IMR-90 (cell line): ENCODE results near the gene ZDHHC14. TPM values are rescaled to one million over a fixed set of nuclear protein-coding genes. Genes with fewer than 3 reads are reported as not detected.

Experiments
- ATAC-seq: fragments of 200-7000 bp; cut with Tn5 transposase; 2 replicates; pipeline ENCODE4 v1.9.1; 2020; ENCODE audit warnings: low read depth, mild to moderate bottlenecking, moderate library complexity
- BruUV-seq: library from RNA; stranded (reverse); fragments of 400-500 nt; replicated peaks from 2 replicates; lab custom pipeline; 2021; lab: Mats Ljungman, UMichigan
- CTCF ChIA-PET: fragments of 300-600 bp; formaldehyde crosslinking; extraction: SDS; loops from one replicate; lab custom pipeline; 2021; ENCODE audit warnings: antibody characterized with exemption; lab: Yijun Ruan, JAX
- POLR2A ChIA-PET: fragments of 300-600 bp; sonication (Branson Sonifier 250); formaldehyde crosslinking; loops from one replicate; lab custom pipeline; 2022; ENCODE audit warnings: antibody characterized with exemption; ENCODE audit not compliant: unreplicated experiment; lab: Charles Lee
- DNase-seq: peaks from one replicate; pipeline ENCODE4 v3.0.0; 2013
- H2AFZ ChIP-seq: replicated peaks from 2 replicates; pipeline ENCODE3; 2013; ENCODE audit warnings: low read length, mild to moderate bottlenecking; ENCODE audit not compliant: poor library complexity
- H2AK5ac ChIP-seq: 2 replicates; pipeline ENCODE4 v1.6.1; 2013; ENCODE audit warnings: low read depth, low read length, inconsistent platforms
- H2AK9ac ChIP-seq: replicated peaks from 2 replicates; pipeline ENCODE3; 2013; ENCODE audit warnings: mild to moderate bottlenecking, low read depth, low read length, moderate library complexity; ENCODE audit not compliant: poor library complexity
- H2BK120ac ChIP-seq: 2 replicates; pipeline ENCODE4 v1.6.1; 2013; ENCODE audit warnings: low read depth, low read length, inconsistent platforms
- H2BK15ac ChIP-seq: 3 replicates; pipeline ENCODE4 v1.6.1; 2013; ENCODE audit warnings: low read depth, low read length, inconsistent platforms
- H2BK20ac ChIP-seq: 2 replicates; pipeline ENCODE4 v1.6.1; 2013; ENCODE audit warnings: low read depth, mild to moderate bottlenecking, inconsistent platforms, low read length, moderate library complexity
- H2BK5ac ChIP-seq: 2 replicates; pipeline ENCODE4 v1.6.1; 2013; ENCODE audit warnings: mild to moderate bottlenecking, low read depth, low read length, inconsistent platforms; ENCODE audit not compliant: poor library complexity, severe bottlenecking
- H3K14ac ChIP-seq: replicated peaks from 2 replicates; pipeline ENCODE4 v1.6.1; 2013; ENCODE audit warnings: low read depth, low read length, inconsistent platforms
- H3K18ac ChIP-seq: 2 replicates; pipeline ENCODE4 v1.6.1; 2013; ENCODE audit warnings: low read depth, low read length, control low read depth
- H3K23ac ChIP-seq: 2 replicates; pipeline ENCODE4 v1.6.1; 2013; ENCODE audit warnings: low read depth, low read length, inconsistent platforms
- H3K27ac ChIP-seq: 2 replicates; pipeline ENCODE4 v1.5.1; 2013; ENCODE audit warnings: mild to moderate bottlenecking, control low read depth, low read length; ENCODE audit not compliant: insufficient read depth
- H3K27me3 ChIP-seq: 2 replicates; pipeline ENCODE4 v1.6.1; 2013; ENCODE audit warnings: low read length; ENCODE audit not compliant: control insufficient read depth, insufficient read depth
- H3K36me3 ChIP-seq: 2 replicates; pipeline ENCODE4 v1.6.1; 2013; ENCODE audit warnings: low read length, mixed read lengths; ENCODE audit not compliant: control insufficient read depth, insufficient read depth
- H3K4ac ChIP-seq: 2 replicates; pipeline ENCODE4 v1.6.1; 2013; ENCODE audit warnings: low read depth, low read length, inconsistent platforms
- H3K4me1 ChIP-seq: 2 replicates; pipeline ENCODE4 v1.6.1; 2013; ENCODE audit warnings: low read length, mixed read lengths; ENCODE audit not compliant: control insufficient read depth, insufficient read depth
- H3K4me2 ChIP-seq: 2 replicates; pipeline ENCODE4 v1.6.1; 2013; ENCODE audit warnings: low read depth, mild to moderate bottlenecking, control low read depth, low read length, moderate library complexity
- H3K4me3 ChIP-seq: 2 replicates; pipeline ENCODE4 v1.5.1; 2013; ENCODE audit warnings: low read depth, mild to moderate bottlenecking, control low read depth, low read length, moderate library complexity; ENCODE audit not compliant: insufficient read depth
- H3K56ac ChIP-seq: 2 replicates; pipeline ENCODE4 v1.6.1; 2013; ENCODE audit warnings: low read length, inconsistent platforms; ENCODE audit not compliant: insufficient read depth; ENCODE audit errors: extremely low read depth
- H3K79me1 ChIP-seq, 2 experiments: 2 replicates each; pipeline ENCODE4 v1.6.1; 2013; ENCODE audit warnings: low read length in 2 of 2, inconsistent platforms in 1 of 2, low read depth in 1 of 2
- H3K9ac ChIP-seq: 2 replicates; pipeline ENCODE4 v1.6.1; 2013; ENCODE audit warnings: low read depth, low read length, control low read depth
- H3K9me1 ChIP-seq: 2 replicates; pipeline ENCODE4 v1.6.1; 2013; ENCODE audit warnings: low read length, inconsistent platforms; ENCODE audit not compliant: insufficient read depth
- H3K9me3 ChIP-seq: 2 replicates; pipeline ENCODE4 v1.6.1; 2013; ENCODE audit warnings: low read length; ENCODE audit not compliant: control insufficient read depth, insufficient read depth
- H4K20me1 ChIP-seq: 2 replicates; pipeline ENCODE4 v1.6.1; 2013; ENCODE audit warnings: low read length, inconsistent platforms; ENCODE audit not compliant: insufficient read depth
- H4K5ac ChIP-seq: 2 replicates; pipeline ENCODE4 v1.6.1; 2013; ENCODE audit warnings: mild to moderate bottlenecking, low read depth, low read length, control low read depth
- H4K8ac ChIP-seq, 2 experiments: 2 replicates each; pipeline ENCODE4 v1.6.1; 2013; ENCODE audit warnings: low read depth in 2 of 2, low read length in 2 of 2, control low read depth in 1 of 2, inconsistent platforms in 1 of 2
- H4K91ac ChIP-seq: 2 replicates; pipeline ENCODE4 v1.6.1; 2013; ENCODE audit warnings: low read depth, low read length, inconsistent platforms; ENCODE audit not compliant: insufficient read depth
- CHD1 ChIP-seq: IDR thresholded peaks from 2 replicates; pipeline ENCODE4 v1.6.1; 2012; ENCODE audit warnings: low read depth, low read length, improper control_type of control experiment
- POLR2A ChIP-seq: IDR thresholded peaks from 2 replicates; pipeline ENCODE4 v1.6.1; 2012; ENCODE audit warnings: mild to moderate bottlenecking, low read depth, low read length
- RCOR1 ChIP-seq: IDR thresholded peaks from 2 replicates; pipeline ENCODE4 v1.6.1; 2012; ENCODE audit warnings: mild to moderate bottlenecking, low read length, improper control_type of control experiment; ENCODE audit not compliant: insufficient replicate concordance
- WGBS, 2 experiments: methylation state at CpG; one replicate each; pipeline versions ENCODE4 v1.1.5 to v1.1.7; 2013; ENCODE audit warnings: missing lambda C conversion rate in 2 of 2; ENCODE audit not compliant: insufficient read length in 1 of 2; ENCODE audit errors: extremely low coverage in 2 of 2; 5-methylcytosine and 5-hydroxymethylcytosine counted together
- dilution Hi-C: fragments of 300-500 bp; cut with HindIII; formaldehyde crosslinking; loops from one replicate; pipeline ENCODE4 v1.14.3; 2018; ENCODE audit warnings: low sequenced_read_pairs; ENCODE audit not compliant: unreplicated experiment
- in situ Hi-C: fragments of 300-500 bp; cut with MboI; formaldehyde crosslinking; loops from 3 replicates; pipeline ENCODE4 v1.14.3; 2019; ENCODE audit warnings: low sequenced_read_pairs, inconsistent platforms, mixed read lengths
- intact Hi-C: fragments of 100-400 bp; cut with micrococcal nuclease; formaldehyde crosslinking; loops from 2 replicates; pipeline ENCODE4 v1.10.0; 2022
- polyA plus RNA-seq, 3 experiments: library from polyadenylated mRNA; depleted of rRNA; stranded (reverse); fragments of >200 nt; gene quantifications; 2 replicates each; pipeline ENCODE4 v1.2.3, GENCODE V29; 2012; ENCODE audit warnings: low replicate concordance in 1 of 3
- total RNA-seq: library from RNA; depleted of rRNA; stranded (reverse); fragments of >200 nt; gene quantifications from 2 replicates; pipeline ENCODE4 v1.2.3, GENCODE V29; 2012

Gene ZDHHC14
- total and polyA plus RNA-seq, 2 of the 4 experiments (the other 2 are of a cell fraction): 0.90 to 2.0 TPM

DNA sequence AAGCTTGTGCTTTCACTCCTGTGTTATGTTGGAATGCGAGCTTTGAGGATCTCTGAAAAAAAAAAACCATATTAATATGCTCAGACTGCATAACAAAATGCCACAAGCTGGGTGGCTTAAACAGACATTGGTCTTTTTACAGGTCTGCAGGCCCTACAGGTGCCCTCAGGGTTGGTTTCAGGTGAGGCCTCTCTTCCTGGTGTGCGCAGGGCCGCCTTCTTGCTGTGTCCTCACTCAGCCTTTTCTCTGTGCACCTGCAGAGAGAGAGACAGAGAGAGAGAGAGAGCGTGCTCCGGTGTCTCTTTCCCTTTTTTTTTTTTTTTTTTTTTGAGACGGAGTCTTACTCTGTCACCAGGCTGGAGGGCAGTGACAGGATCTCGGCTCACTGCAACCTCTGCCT, 327.9 kb downstream of the ZDHHC14 start:
- no peak overlapping the region for H3K4ac ChIP-seq
- intact Hi-C loops (no loop called here), in situ Hi-C loops (no loop called here), dilution Hi-C loops (no loop called here)
- no peak overlapping the region for H2BK5ac ChIP-seq
- POLR2A ChIA-PET: no interaction called here
- no peak overlapping the region for H2BK15ac ChIP-seq
- H3K18ac ChIP-seq: no peak overlapping the region
- H4K91ac ChIP-seq: no peak overlapping the region
- H3K36me3 ChIP-seq: no peaks in the 10 kb centered on the region
- CTCF ChIA-PET: interaction anchor here (0.7 kb wide), 1 partner anchor 184 kb away, joined by 4 read pairs; no protein-coding TSS in a partner anchor
- H2AK5ac ChIP-seq: no peak overlapping the region
- ATAC-seq (no peak), DNase-seq (no peak)
- H2BK20ac ChIP-seq: no peak overlapping the region
- no peak overlapping the region for H3K56ac ChIP-seq
- H3K4me1 ChIP-seq: peaks cover 6% of the 10 kb centered on the region
- peaks cover 2% of the 10 kb centered on the region; the same call in 1 of the 2 replicates for H3K27me3 ChIP-seq
- H3K23ac ChIP-seq: no peak overlapping the region
- 0 out of 2 replicates have a peak, but pooled peaks cover 3% of the 10 kb centered on the region for H3K9me1 ChIP-seq
- WGBS, 2 experiments: no CpG with 5 or more reads among the region's 7 CpGs
- no peak overlapping the region for H3K14ac ChIP-seq
- H3K79me1 ChIP-seq: no peaks in the 10 kb centered on the region
- H3K4me3 ChIP-seq: no peak overlapping the region
- no peaks in the 10 kb centered on the region for H3K9me3 ChIP-seq
- H3K4me2 ChIP-seq: no peak overlapping the region
- H3K9ac ChIP-seq: no peak overlapping the region
- H3K27ac ChIP-seq: no peak overlapping the region
- H4K5ac ChIP-seq: no peak overlapping the region
- no peak for TF ChIP-seq POLR2A
- no peak for TF ChIP-seq RCOR1
- no peak for TF ChIP-seq CHD1
- no peak overlapping the region for H4K8ac ChIP-seq
- H2AFZ ChIP-seq: no peak overlapping the region
- H2AK9ac ChIP-seq: no peak overlapping the region
- H4K20me1 ChIP-seq: no peaks in the 10 kb centered on the region
- no peak overlapping the region for H2BK120ac ChIP-seq
- BruUV-seq: no TSS peak
